Pancreas (tissue), 10 donors: ENCODE data around the gene CLIC1. TPM values are rescaled to one million over a fixed set of nuclear protein-coding genes. Genes with fewer than 3 reads are reported as not detected.
"Not testable (repeated sequence)": the region's sequence is repeated elsewhere in the genome, so short reads cannot be mapped to it uniquely, and the experiment has no call there.

ENCODE experiments used
- ATAC-seq, 4 donors: fragments of 200-7000 bp; cut with Tn5 transposase; one replicate each; pipeline versions ENCODE4 v1.8.0 to v1.9.1; 2020; ENCODE audit warnings: mild to moderate bottlenecking in 4 of 4, moderate library complexity in 4 of 4
- DNase-seq, 6 donors: peaks; one replicate each; pipeline ENCODE4 v3.0.0-alpha.2; 2020
- FAIRE-seq: peaks from 2 replicates; lab custom pipeline; 2012; peaks lifted over from hg19 to GRCh38; lab: Jason Lieb, UNC
- H3K27ac ChIP-seq, 4 donors: fragments of 200-600 bp; sonication (generic); 1 replicate in 3 of 4; 2 replicates in 1 of 4; pipeline versions ENCODE4 v1.5.0 to v1.8.0; 2020
- H3K27me3 ChIP-seq, 4 donors: fragments of 200-600 bp; one replicate each; pipeline ENCODE4 v1.8.0; 2021
- H3K36me3 ChIP-seq, 3 donors: fragments of 200-600 bp; sonication (generic) in 1 of 3; one replicate each; pipeline versions ENCODE4 v1.5.0 to v1.8.0; 2020 to 2021
- H3K4me1 ChIP-seq, 3 donors: fragments of 200-600 bp; one replicate each; pipeline ENCODE4 v1.8.0; 2021
- H3K4me3 ChIP-seq, 4 donors: fragments of 200-600 bp; sonication (generic) in 2 of 4; one replicate each; pipeline versions ENCODE4 v1.5.0 to v1.8.0; 2020 to 2021
- H3K9me3 ChIP-seq, 4 donors: fragments of 200-600 bp; one replicate each; pipeline ENCODE4 v1.8.0; 2021
- CTCF ChIP-seq, 4 donors: fragments of 200-600 bp; sonication (generic) in 3 of 4; IDR thresholded peaks; one replicate each; pipeline versions ENCODE4 v1.5.0 to v1.8.0; 2021; ENCODE audit warnings: antibody characterized with exemption in 4 of 4
- WGBS, 2 donors: extraction: QIAGEN DNeasy Blood & Tissue Kit; methylation state at CpG; one replicate each; pipeline ENCODE4 v1.1.7; 2013; 5-methylcytosine and 5-hydroxymethylcytosine counted together
- intact Hi-C, 3 donors: fragments of 100-400 bp; cut with DNase I; formaldehyde crosslinking; loops; one replicate each; pipeline versions ENCODE4 v1.11.1 to v1.14.2; 2022
- polyA plus RNA-seq, 2 donors: library from polyadenylated mRNA; stranded (reverse); fragments of 200-250 nt; gene quantifications; one replicate each; pipeline ENCODE4 v1.2.3, GENCODE V29; 2013
- total RNA-seq, 6 donors: library from RNA; stranded (reverse); fragmentation: NEBNext Ultra II Directional in 4 of 6; extraction: Animal tissue kit (Norgen Biotek cat#: 25700) in 4 of 6; gene quantifications; one replicate each; pipeline versions ENCODE4 v1.2.1 to v1.2.4, GENCODE V29; 2021 to 2023
- donor health status: healthy with polysubstance abuse.
- donor health status: DM: no; HTN: no; CAD: no; lungs with moderate emphysema.
- donor health status: DM: no; HTN: no; CAD: no.
- donor health status: control.
- donor health status: control.
- donor health status: Bipolar disorder and iron deficiency.
- donor health status: DM: yes; HTN: yes; CAD: no.
- donor health status: DM: no; HTN: no; CAD: no.
- donor health status: DM: no; HTN: no; CAD: no.
- donor health status: DM: yes; HTN: yes; CAD: no.

The CLIC1 gene
- total and polyA plus RNA-seq, 8 donors: 61.0 to 154 (median 87.6) TPM

GRCh38 chr6:31711233-31711632 lies 25.1 kb downstream of the CLIC1 start:
- H3K4me1 ChIP-seq: no peaks in the 10 kb centered on the region
- no peaks in the 10 kb centered on the region for H3K9me3 ChIP-seq
- intact Hi-C loops: no loop called here
- no peaks in the 10 kb centered on the region for H3K27me3 ChIP-seq
- no peak for TF ChIP-seq CTCF (IDR thresholded peaks at IDR 0.05)
- no peaks in the 10 kb centered on the region for H3K36me3 ChIP-seq
- WGBS, 2 donors: 56 to 59% methylated on average over 8 of the region's 8 CpGs
- no peak overlapping the region for H3K4me3 ChIP-seq
- DNase-seq: no peak
- H3K27ac ChIP-seq: no peak overlapping the region
- no peak for FAIRE-seq
- ATAC-seq: peak in 2 of 4 donors; percentile 32 to 34

GRCh38 chr6:31710523-31711219 lies 25.7 kb downstream of the CLIC1 start:
- Histone ChIP-seq H3K27ac (no peak overlapping the region), H3K27me3 (no peaks in the 10 kb centered on the region), H3K36me3 (no peaks in the 10 kb centered on the region), H3K9me3 (no peaks in the 10 kb centered on the region), H3K4me1 (no peaks in the 10 kb centered on the region), H3K4me3 (no peak overlapping the region)
- FAIRE-seq (no peak), DNase-seq (no peak), ATAC-seq (no peak)
- 37 to 40% methylated on average over 5 of the region's 5 CpGs for WGBS, 2 donors
- intact Hi-C loops: no loop called here
- TF ChIP-seq CTCF (IDR thresholded peaks at IDR 0.05): no peak

DNA sequence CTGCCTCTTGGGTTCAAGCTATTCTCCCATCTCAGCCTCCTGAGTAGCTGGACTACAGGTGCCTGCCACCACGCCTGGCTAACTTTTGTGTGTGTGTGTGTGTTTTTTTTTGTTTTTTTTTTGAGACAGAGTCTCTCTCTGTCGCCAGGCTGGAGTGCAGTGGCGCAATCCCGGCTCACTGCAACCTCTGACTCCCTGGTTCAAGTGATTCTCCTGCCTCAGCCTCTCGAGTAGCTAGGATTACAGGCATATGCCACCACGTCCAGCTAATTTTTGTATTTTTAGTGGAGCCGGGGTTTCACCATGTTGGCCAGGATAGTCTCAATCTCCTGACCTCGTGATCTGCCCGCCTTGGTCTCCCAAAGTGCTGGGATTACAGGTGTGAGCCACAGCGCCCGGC lies 27.2 kb downstream of the CLIC1 start:
- H3K36me3 ChIP-seq, H3K9me3 ChIP-seq, intact Hi-C loops, FAIRE-seq, H3K27me3 ChIP-seq, DNase-seq, H3K4me1 ChIP-seq, ATAC-seq, H3K27ac ChIP-seq, H3K4me3 ChIP-seq: not testable (repeated sequence)
- 78 to 91% methylated on average over 11 of the region's 11 CpGs for WGBS, 2 donors

DNA sequence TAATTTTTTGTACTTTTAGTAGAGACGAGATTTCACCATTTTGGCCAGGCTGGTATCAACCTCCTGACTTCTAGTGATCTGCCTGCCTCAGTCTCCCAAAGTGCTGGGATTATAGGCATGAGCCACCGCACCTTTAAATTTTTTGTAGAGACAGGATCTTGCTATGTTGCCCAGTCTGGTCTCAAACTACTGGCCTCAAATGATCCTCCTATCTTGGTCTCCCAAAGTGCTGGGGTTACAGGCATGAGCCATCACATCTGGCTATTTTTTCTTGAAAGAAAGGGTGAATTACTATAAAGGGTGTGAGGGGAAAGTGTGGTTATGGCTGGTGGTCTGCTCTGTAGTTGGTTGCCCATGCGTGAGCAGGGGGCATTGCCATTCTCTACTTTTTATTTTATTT lies 28.1 kb downstream of the CLIC1 start:
- ATAC-seq: no peak
- H3K27ac ChIP-seq: no peak overlapping the region
- H3K36me3 ChIP-seq: no peaks in the 10 kb centered on the region
- intact Hi-C loops: no loop called here
- H3K9me3 ChIP-seq: no peaks in the 10 kb centered on the region
- no peak for DNase-seq
- peaks cover 0 to 5% (median 0%) of the 10 kb centered on the region in 3 donors for H3K4me1 ChIP-seq
- no peak for FAIRE-seq
- H3K27me3 ChIP-seq: no peaks in the 10 kb centered on the region
- H3K4me3 ChIP-seq: no peak overlapping the region
- 87 to 89% methylated on average over 3 of the region's 3 CpGs for whole genome bisulfite sequencing, 2 donors
- TF ChIP-seq CTCF (IDR thresholded peaks at IDR 0.05): no peak

GRCh38 chr6:31707701-31708100 lies 28.6 kb downstream of the CLIC1 start:
- no peaks in the 10 kb centered on the region for H3K27me3 ChIP-seq
- TF ChIP-seq CTCF (IDR thresholded peaks at IDR 0.05): no peak
- ATAC-seq (no peak), FAIRE-seq (no peak), DNase-seq (no peak)
- no peak overlapping the region for H3K4me3 ChIP-seq
- H3K9me3 ChIP-seq: no peaks in the 10 kb centered on the region
- intact Hi-C loops: no loop called here
- no peak overlapping the region for H3K27ac ChIP-seq
- no peaks in the 10 kb centered on the region for H3K36me3 ChIP-seq
- WGBS, 2 donors: 70 to 82% methylated on average over 10 of the region's 10 CpGs
- H3K4me1 ChIP-seq: peaks cover 0 to 5% (median 0%) of the 10 kb centered on the region in 3 donors
